Bronchial epithelial cell (primary cell): Measurements from ENCODE around the gene SEMA3C. TPM values are rescaled to one million over a fixed set of nuclear protein-coding genes. Genes with fewer than 3 reads are reported as not detected.

Experiments
- DNase-seq: peaks from one replicate; pipeline ENCODE4 v3.0.0-alpha.2; 2010; ENCODE audit warnings: low read depth
- FAIRE-seq: peaks from 2 replicates; lab custom pipeline; 2011; peaks lifted over from hg19 to GRCh38; lab: Jason Lieb, UNC
- H3K27me3 ChIP-seq: 2 replicates; pipeline ENCODE4 v1.5.1; 2011; ENCODE audit warnings: low read length; ENCODE audit not compliant: control insufficient read depth, insufficient read depth
- H3K36me3 ChIP-seq: 2 replicates; pipeline ENCODE4 v1.5.1; 2011; ENCODE audit warnings: low read length; ENCODE audit not compliant: control insufficient read depth, insufficient read depth
- H3K4me3 ChIP-seq: 2 replicates; pipeline ENCODE4 v1.5.1; 2011; ENCODE audit warnings: mild to moderate bottlenecking, low read depth, low read length, control low read depth
- CTCF ChIP-seq: IDR thresholded peaks from 2 replicates; pipeline ENCODE4 v1.5.1; 2011; ENCODE audit warnings: mild to moderate bottlenecking, moderate library complexity, low read length, control low read depth, inconsistent platforms; ENCODE audit not compliant: insufficient read depth, severe bottlenecking
- total RNA-seq: library from RNA; depleted of rRNA; stranded (reverse); fragments of >200 nt; gene quantifications from 2 replicates; pipeline ENCODE4 v1.2.1, GENCODE V29; 2014

Gene SEMA3C
- total RNA-seq, 1 donor from 2014 or later: 178 TPM

GRCh38 chr7:80890426-80891258, 28.2 kb downstream of the SEMA3C start:
- H3K36me3 ChIP-seq: peaks cover 1% of the 10 kb centered on the region
- no peaks in the 10 kb centered on the region for H3K27me3 ChIP-seq
- no peak overlapping the region for H3K4me3 ChIP-seq
- TF ChIP-seq CTCF: no peak
- FAIRE-seq: no peak
- DNase-seq: no peak

- TF ChIP-seq CTCF: no peak
- Histone ChIP-seq H3K27me3 (no peaks in the 10 kb centered on the region), H3K36me3 (peaks cover 1% of the 10 kb centered on the region), H3K4me3 (no peak overlapping the region)
- no peak for FAIRE-seq
- DNase-seq: no peak
Measured at GRCh38 chr7:80889525-80889924, 29.3 kb downstream of the SEMA3C start.

GRCh38 chr7:80885757-80886156, 33.1 kb downstream of the SEMA3C start:
- H3K36me3 ChIP-seq: no peaks in the 10 kb centered on the region
- DNase-seq (no peak), FAIRE-seq (no peak)
- H3K4me3 ChIP-seq: no peak overlapping the region
- no peaks in the 10 kb centered on the region for H3K27me3 ChIP-seq
- TF ChIP-seq CTCF: no peak

- no peak for FAIRE-seq
- peaks cover 5% of the 10 kb centered on the region for H3K36me3 ChIP-seq
- no peak overlapping the region for H3K4me3 ChIP-seq
- no peak for DNase-seq
- no peaks in the 10 kb centered on the region for H3K27me3 ChIP-seq
- no peak for TF ChIP-seq CTCF
Measured at GRCh38 chr7:80884511-80885195, 34.2 kb downstream of the SEMA3C start.

GRCh38 chr7:80883154-80884025, 35.5 kb downstream of the SEMA3C start:
- DNase-seq: peak; percentile 100
- H3K36me3 ChIP-seq: peaks cover 5% of the 10 kb centered on the region
- no peak for TF ChIP-seq CTCF
- FAIRE-seq: no peak
- H3K27me3 ChIP-seq: no peaks in the 10 kb centered on the region
- no peak overlapping the region for H3K4me3 ChIP-seq
